ENCODE results near the gene CNTNAP2.

CNTNAP2 gene

GRCh38 chr7:146655928-146656797 is 539.6 kb downstream of the CNTNAP2 start:
- no peak for TF ChIP-seq CTCF (IDR thresholded peaks at IDR 0.05; ENCODE audit: low read depth, low read length, missing control alignments)
- no peak for DNase-seq (ENCODE audit: extremely low read depth, low read depth)
- H3K4me3 ChIP-seq (replicated peaks; ENCODE audit: low read depth, low read length) = no peak overlapping the region

GRCh38 chr7:146656988-146657387 is 540.4 kb downstream of the CNTNAP2 start:
- no peak overlapping the region for H3K4me3 ChIP-seq (replicated peaks; ENCODE audit: low read depth, low read length)
- no peak for TF ChIP-seq CTCF (IDR thresholded peaks at IDR 0.05; ENCODE audit: low read depth, low read length, missing control alignments)
- DNase-seq (ENCODE audit: extremely low read depth, low read depth) = no peak

GRCh38 chr7:146658604-146659003 is 542.0 kb downstream of the CNTNAP2 start:
- DNase-seq (ENCODE audit: extremely low read depth, low read depth) = no peak
- no peak for TF ChIP-seq CTCF (IDR thresholded peaks at IDR 0.05; ENCODE audit: low read depth, low read length, missing control alignments)
- no peak overlapping the region for H3K4me3 ChIP-seq (replicated peaks; ENCODE audit: low read depth, low read length)

- H3K4me3 ChIP-seq (replicated peaks; ENCODE audit: low read depth, low read length) = no peak overlapping the region
- TF ChIP-seq CTCF (IDR thresholded peaks at IDR 0.05; ENCODE audit: low read depth, low read length, missing control alignments) = no peak
- DNase-seq (ENCODE audit: extremely low read depth, low read depth) = no peak
Observed at GRCh38 chr7:146659732-146660131, 543.1 kb downstream of the CNTNAP2 start.

- no peak for TF ChIP-seq CTCF (IDR thresholded peaks at IDR 0.05; ENCODE audit: low read depth, low read length, missing control alignments)
- H3K4me3 ChIP-seq (replicated peaks; ENCODE audit: low read depth, low read length) = no peak overlapping the region
- DNase-seq (ENCODE audit: extremely low read depth, low read depth) = no peak
Observed at GRCh38 chr7:146660839-146661238, 544.2 kb downstream of the CNTNAP2 start.

GRCh38 chr7:146661435-146661834 is 544.8 kb downstream of the CNTNAP2 start:
- no peak for DNase-seq (ENCODE audit: extremely low read depth, low read depth)
- H3K4me3 ChIP-seq (replicated peaks; ENCODE audit: low read depth, low read length) = no peak overlapping the region
- no peak for TF ChIP-seq CTCF (IDR thresholded peaks at IDR 0.05; ENCODE audit: low read depth, low read length, missing control alignments)
